Fibroblast of lung (primary cell): Measurements from ENCODE around the gene ATP23.

Experiments used
- EZH2 ChIP-seq: IDR thresholded peaks from 2 replicates; pipeline ENCODE4 v1.5.1; 2012; ENCODE audit warnings: low read length, control low read depth, mild to moderate bottlenecking; ENCODE audit errors: missing control alignments
- TF ChIP-seq, protein P1 (sequence below), 2 donors: IDR thresholded peaks in 1 of 2; conservative IDR thresholded peaks in 1 of 2; 1 replicate in 1 of 2; 2 replicates in 1 of 2; pipeline ENCODE4 v1.5.1; 2011 to 2012; ENCODE audit warnings: low read length in 2 of 2, control low read depth in 1 of 2, inconsistent platforms in 1 of 2, low read depth in 1 of 2, mild to moderate bottlenecking in 1 of 2

DNA sequence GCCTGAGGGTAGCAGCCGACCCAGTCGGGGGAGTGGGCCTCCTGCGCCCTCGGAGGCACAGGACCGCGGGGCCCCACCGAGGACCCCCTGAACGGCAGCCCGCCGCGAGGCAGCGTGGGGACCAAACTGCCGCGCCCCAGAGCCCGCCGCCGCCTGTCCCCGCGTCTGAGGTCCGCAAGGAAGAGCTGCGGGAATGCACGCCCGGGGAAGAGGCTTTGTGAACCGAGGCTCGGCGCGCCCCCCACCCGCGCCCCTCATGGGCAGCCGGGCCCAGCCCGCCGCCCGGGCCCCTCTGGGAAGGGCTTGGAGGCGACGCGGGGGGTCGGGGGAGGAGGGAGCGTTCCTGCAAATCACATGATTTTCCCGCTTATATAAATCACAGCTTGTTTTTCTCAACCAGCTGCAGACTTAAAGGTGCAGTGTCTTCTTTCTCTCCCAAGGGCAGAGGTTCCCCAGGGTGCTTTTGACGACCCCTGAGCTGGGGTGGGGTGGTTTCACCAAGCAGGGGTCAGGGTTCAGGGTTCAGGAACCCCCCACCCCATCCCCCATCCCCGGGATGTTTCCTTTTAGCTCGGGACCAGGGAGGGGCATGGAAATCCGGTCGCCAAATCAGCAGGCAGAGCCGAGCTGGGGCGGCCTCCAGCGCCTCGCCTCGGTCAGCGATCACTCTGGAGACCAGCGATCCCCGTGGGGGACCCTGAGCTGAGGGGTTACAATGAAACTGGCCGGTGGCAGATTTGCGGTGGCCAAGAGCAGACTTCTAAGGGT, 44.7 kb upstream of the ATP23 start:
- TF ChIP-seq, protein P1, sequence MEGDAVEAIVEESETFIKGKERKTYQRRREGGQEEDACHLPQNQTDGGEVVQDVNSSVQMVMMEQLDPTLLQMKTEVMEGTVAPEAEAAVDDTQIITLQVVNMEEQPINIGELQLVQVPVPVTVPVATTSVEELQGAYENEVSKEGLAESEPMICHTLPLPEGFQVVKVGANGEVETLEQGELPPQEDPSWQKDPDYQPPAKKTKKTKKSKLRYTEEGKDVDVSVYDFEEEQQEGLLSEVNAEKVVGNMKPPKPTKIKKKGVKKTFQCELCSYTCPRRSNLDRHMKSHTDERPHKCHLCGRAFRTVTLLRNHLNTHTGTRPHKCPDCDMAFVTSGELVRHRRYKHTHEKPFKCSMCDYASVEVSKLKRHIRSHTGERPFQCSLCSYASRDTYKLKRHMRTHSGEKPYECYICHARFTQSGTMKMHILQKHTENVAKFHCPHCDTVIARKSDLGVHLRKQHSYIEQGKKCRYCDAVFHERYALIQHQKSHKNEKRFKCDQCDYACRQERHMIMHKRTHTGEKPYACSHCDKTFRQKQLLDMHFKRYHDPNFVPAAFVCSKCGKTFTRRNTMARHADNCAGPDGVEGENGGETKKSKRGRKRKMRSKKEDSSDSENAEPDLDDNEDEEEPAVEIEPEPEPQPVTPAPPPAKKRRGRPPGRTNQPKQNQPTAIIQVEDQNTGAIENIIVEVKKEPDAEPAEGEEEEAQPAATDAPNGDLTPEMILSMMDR (conservative IDR thresholded peaks at IDR 0.05 in 1 of 2, IDR thresholded peaks at IDR 0.05 in 1 of 2; ENCODE audit: low read depth in 1 of 2, low read length in 2 of 2), result peak; percentile 32 to 38
- TF ChIP-seq EZH2, result no peak
